NCI-H345 treated with DMSO at 0.1 percent for 48 hours (cell line): ENCODE data around the gene AQR.
"Not testable (repeated sequence)": the region's sequence is repeated elsewhere in the genome, so short reads cannot be mapped to it uniquely, and the experiment has no call there.

Experiments
- DNase-seq: peaks from one replicate; lab custom pipeline; 2025; ENCODE audit not compliant: unreplicated experiment; lab: John Stamatoyannopoulos, UW

AQR gene

GRCh38 chr15:34820110-34820509, 149.4 kb downstream of the AQR start:
- no peak for DNase-seq

- no peak for DNase-seq
Measured at GRCh38 chr15:34818526-34818925, 151.0 kb downstream of the AQR start.

- no peak for DNase-seq
Measured at GRCh38 chr15:34815836-34816235, 153.7 kb downstream of the AQR start.

- DNase-seq: no peak
Measured at GRCh38 chr15:34813446-34814190, 155.9 kb downstream of the AQR start.

- DNase-seq: not testable (repeated sequence)
Measured at GRCh38 chr15:34812868-34813365, 156.6 kb downstream of the AQR start.

- DNase-seq: no peak
Measured at GRCh38 chr15:34812369-34812768, 157.2 kb downstream of the AQR start.

GRCh38 chr15:34810443-34811129, 159.0 kb downstream of the AQR start:
- no peak for DNase-seq

GRCh38 chr15:34809186-34809585, 160.4 kb downstream of the AQR start:
- DNase-seq: no peak

- no peak for DNase-seq
Measured at GRCh38 chr15:34808016-34808415, 161.5 kb downstream of the AQR start.

GRCh38 chr15:34807241-34807640, 162.3 kb downstream of the AQR start:
- DNase-seq: not testable (repeated sequence)

GRCh38 chr15:34804776-34805175, 164.8 kb downstream of the AQR start:
- DNase-seq: no peak

- DNase-seq: no peak
Measured at GRCh38 chr15:34804113-34804512, 165.4 kb downstream of the AQR start.

GRCh38 chr15:34802803-34803750, 166.5 kb downstream of the AQR start:
- no peak for DNase-seq

GRCh38 chr15:34802371-34802770, 167.2 kb downstream of the AQR start:
- DNase-seq: no peak
